ENCODE data around the gene SKAP1.

DNA sequence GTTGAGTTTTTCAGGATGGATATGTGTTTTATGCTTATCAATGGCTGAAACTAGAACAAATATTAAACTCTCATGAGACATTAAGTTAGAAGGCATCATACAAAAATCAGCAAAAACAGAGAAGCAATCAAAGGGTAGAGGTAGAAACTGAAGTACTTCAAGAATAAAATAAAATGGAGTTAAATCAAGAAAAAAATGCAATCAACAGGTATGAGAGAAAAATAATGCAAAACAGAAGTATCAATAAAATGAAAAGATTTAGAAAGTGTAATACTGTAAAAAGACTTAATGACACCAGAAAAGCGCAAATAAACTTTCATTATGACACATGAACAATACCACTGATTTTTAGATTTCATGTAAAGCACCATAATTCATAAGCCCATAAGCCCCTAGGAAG lies 112.3 kb downstream of the SKAP1 start:
- TF ChIP-seq, protein P1, sequence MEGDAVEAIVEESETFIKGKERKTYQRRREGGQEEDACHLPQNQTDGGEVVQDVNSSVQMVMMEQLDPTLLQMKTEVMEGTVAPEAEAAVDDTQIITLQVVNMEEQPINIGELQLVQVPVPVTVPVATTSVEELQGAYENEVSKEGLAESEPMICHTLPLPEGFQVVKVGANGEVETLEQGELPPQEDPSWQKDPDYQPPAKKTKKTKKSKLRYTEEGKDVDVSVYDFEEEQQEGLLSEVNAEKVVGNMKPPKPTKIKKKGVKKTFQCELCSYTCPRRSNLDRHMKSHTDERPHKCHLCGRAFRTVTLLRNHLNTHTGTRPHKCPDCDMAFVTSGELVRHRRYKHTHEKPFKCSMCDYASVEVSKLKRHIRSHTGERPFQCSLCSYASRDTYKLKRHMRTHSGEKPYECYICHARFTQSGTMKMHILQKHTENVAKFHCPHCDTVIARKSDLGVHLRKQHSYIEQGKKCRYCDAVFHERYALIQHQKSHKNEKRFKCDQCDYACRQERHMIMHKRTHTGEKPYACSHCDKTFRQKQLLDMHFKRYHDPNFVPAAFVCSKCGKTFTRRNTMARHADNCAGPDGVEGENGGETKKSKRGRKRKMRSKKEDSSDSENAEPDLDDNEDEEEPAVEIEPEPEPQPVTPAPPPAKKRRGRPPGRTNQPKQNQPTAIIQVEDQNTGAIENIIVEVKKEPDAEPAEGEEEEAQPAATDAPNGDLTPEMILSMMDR (conservative IDR thresholded peaks at IDR 0.05 in 1 of 2, IDR thresholded peaks at IDR 0.05 in 1 of 2; ENCODE audit: extremely low read depth in 1 of 2, insufficient read depth in 1 of 2, low read depth in 1 of 2, low read length in 2 of 2), result no peak
- no peak for TF ChIP-seq EZH2 (IDR thresholded peaks at IDR 0.05; ENCODE audit: borderline replicate concordance, low read length)

Data from mammary epithelial cell (primary cell).